Uterus (tissue), 2 donors: ENCODE results near the gene F12.

Experiments used
- POLR2A ChIP-seq, 2 donors: fragments of 450-650 bp; IDR thresholded peaks; one replicate each; pipeline ENCODE4 v1.6.1; 2016; ENCODE audit warnings: antibody characterized with exemption in 2 of 2, mild to moderate bottlenecking in 1 of 2, moderate library complexity in 1 of 2
- TF ChIP-seq, protein P1 (sequence below), 4 experiments: fragments of 200-600 bp in 2 of 4; fragments of 450-650 bp in 2 of 4; sonication (generic) in 2 of 4; IDR thresholded peaks; one replicate each; pipeline ENCODE4 v1.5.1; 2016 to 2019; ENCODE audit warnings: antibody characterized with exemption in 4 of 4, mild to moderate bottlenecking in 2 of 4, moderate library complexity in 1 of 4

DNA sequence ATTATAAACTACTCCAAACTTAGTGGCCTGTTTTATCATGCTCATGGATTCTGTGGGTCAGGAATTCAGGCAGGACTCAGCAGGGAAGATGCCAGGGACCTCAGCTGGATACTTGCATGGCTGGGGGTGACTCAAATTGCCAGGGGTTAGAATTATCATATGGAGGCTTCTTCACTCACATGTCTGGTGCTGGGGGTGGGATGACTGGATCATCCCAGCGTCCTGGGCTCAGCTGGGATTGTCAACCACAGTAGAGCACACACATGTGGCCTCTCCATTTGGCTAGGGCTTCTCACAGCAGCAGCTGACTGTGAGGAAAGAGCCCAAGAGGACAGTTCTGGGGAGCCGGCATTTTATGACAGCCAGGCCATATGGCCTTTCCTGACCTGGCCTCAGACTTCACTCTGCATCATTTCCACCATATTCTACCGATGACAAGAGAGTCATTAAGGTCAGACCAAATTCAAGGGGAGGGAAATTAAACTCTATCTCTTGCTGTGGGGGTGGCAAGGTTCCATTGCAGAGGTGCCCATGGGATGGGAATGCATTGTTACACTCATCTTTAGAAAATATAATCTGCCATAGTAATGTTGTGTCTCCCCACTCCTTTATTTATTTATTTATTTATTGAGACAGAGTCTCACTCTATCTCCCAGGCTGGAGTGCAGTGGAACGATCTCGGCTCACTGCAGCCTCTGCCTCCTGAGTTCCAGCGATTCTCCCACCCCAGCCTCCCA lies 11.9 kb upstream of the F12 start:
- TF ChIP-seq, protein P1, sequence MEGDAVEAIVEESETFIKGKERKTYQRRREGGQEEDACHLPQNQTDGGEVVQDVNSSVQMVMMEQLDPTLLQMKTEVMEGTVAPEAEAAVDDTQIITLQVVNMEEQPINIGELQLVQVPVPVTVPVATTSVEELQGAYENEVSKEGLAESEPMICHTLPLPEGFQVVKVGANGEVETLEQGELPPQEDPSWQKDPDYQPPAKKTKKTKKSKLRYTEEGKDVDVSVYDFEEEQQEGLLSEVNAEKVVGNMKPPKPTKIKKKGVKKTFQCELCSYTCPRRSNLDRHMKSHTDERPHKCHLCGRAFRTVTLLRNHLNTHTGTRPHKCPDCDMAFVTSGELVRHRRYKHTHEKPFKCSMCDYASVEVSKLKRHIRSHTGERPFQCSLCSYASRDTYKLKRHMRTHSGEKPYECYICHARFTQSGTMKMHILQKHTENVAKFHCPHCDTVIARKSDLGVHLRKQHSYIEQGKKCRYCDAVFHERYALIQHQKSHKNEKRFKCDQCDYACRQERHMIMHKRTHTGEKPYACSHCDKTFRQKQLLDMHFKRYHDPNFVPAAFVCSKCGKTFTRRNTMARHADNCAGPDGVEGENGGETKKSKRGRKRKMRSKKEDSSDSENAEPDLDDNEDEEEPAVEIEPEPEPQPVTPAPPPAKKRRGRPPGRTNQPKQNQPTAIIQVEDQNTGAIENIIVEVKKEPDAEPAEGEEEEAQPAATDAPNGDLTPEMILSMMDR (IDR thresholded peaks at IDR 0.05): no peak
- TF ChIP-seq POLR2A (IDR thresholded peaks at IDR 0.05): no peak
